HepG2 (cell line): ENCODE measurements around the gene UTP15. TPM values are rescaled to one million over a fixed set of nuclear protein-coding genes. Genes with fewer than 3 reads are reported as not detected.

Experiments used
- CENPT ChIP-seq: sonication (generic); formaldehyde crosslinking; IDR thresholded peaks from 2 replicates; pipeline ENCODE4 v1.8.0; 2022; ENCODE audit warnings: low read depth, mild to moderate bottlenecking, moderate library complexity, missing genetic modification reagents
- ELF3 ChIP-seq: IDR thresholded peaks from 2 replicates; pipeline ENCODE4 v1.6.1; 2016; ENCODE audit warnings: missing genetic modification reagents, missing compliant biosample characterization
- GTF2F1 ChIP-seq: fragments of 150-350 bp; IDR thresholded peaks from 2 replicates; pipeline ENCODE4 v1.6.1; 2014; ENCODE audit warnings: low read length
- KLF12 ChIP-seq: sonication (generic); formaldehyde crosslinking; IDR thresholded peaks from 2 replicates; pipeline ENCODE4 v1.4.0; 2020; ENCODE audit warnings: missing genetic modification reagents, borderline replicate concordance
- NPAS2 ChIP-seq: sonication (generic); formaldehyde crosslinking; IDR thresholded peaks from 2 replicates; pipeline ENCODE4 v1.8.0; 2022; ENCODE audit warnings: mild to moderate bottlenecking, missing genetic modification reagents, borderline replicate concordance
- TFDP1 ChIP-seq: IDR thresholded peaks from 2 replicates; pipeline ENCODE4 v1.6.1; 2016; ENCODE audit warnings: missing compliant biosample characterization, missing genetic modification reagents, borderline replicate concordance
- ZGPAT ChIP-seq: IDR thresholded peaks from 2 replicates; pipeline ENCODE4 v1.6.1; 2016; ENCODE audit warnings: mild to moderate bottlenecking
- ZNF101 ChIP-seq: sonication (generic); formaldehyde crosslinking; IDR thresholded peaks from 2 replicates; pipeline ENCODE4 v1.4.0; 2020; ENCODE audit warnings: mild to moderate bottlenecking, low read depth, missing genetic modification reagents, borderline replicate concordance
- ZNF280B ChIP-seq: sonication (generic); formaldehyde crosslinking; IDR thresholded peaks from 2 replicates; pipeline ENCODE4 v1.5.0; 2020; ENCODE audit warnings: missing genetic modification reagents, mild to moderate bottlenecking, borderline replicate concordance
- ZNF335 ChIP-seq: sonication (generic); formaldehyde crosslinking; IDR thresholded peaks from 2 replicates; pipeline ENCODE4 v1.4.0; 2020; ENCODE audit warnings: missing genetic modification reagents
- ZNF350 ChIP-seq: sonication (generic); formaldehyde crosslinking; IDR thresholded peaks from 2 replicates; pipeline ENCODE4 v1.4.0; 2020; ENCODE audit warnings: mild to moderate bottlenecking, low read depth, missing genetic modification reagents, borderline replicate concordance
- ZNF460 ChIP-seq: sonication (generic); formaldehyde crosslinking; IDR thresholded peaks from 2 replicates; pipeline ENCODE4 v1.5.1; 2020; ENCODE audit warnings: missing genetic modification reagents, mild to moderate bottlenecking, borderline replicate concordance
- ZNF552 ChIP-seq: sonication (generic); formaldehyde crosslinking; IDR thresholded peaks from 2 replicates; pipeline ENCODE4 v1.9.0; 2022; ENCODE audit warnings: missing genetic modification reagents, mild to moderate bottlenecking, borderline replicate concordance
- ZXDC ChIP-seq: sonication (generic); formaldehyde crosslinking; IDR thresholded peaks from 2 replicates; pipeline ENCODE4 v1.5.0; 2020; ENCODE audit warnings: mild to moderate bottlenecking, missing genetic modification reagents
- polyA plus RNA-seq, 8 experiments: library from polyadenylated mRNA; depleted of rRNA in 3 of 8; stranded (reverse) in 7 of 8; unstranded in 1 of 8; fragments of >200 nt; fragmentation: Illumina TruSeq in 4 of 8; extraction: Trizol in 4 of 8; gene quantifications; 2 replicates each; pipeline versions ENCODE4 v1.2.1 to v1.2.3, GENCODE V29; 2011 to 2016; ENCODE audit warnings: low read depth in 4 of 8, missing spikeins in 1 of 8, mixed read lengths in 1 of 8; ENCODE audit not compliant: insufficient read depth in 1 of 8
- total RNA-seq, 5 experiments: library from RNA; depleted of rRNA; stranded (reverse); fragments of >200 nt; fragmentation: Illumina TruSeq; extraction: Trizol; gene quantifications; 2 replicates each; pipeline ENCODE4 v1.2.3, GENCODE V29; 2016; ENCODE audit warnings: low read depth in 1 of 5
- TF ChIP-seq, protein P1 (sequence below): sonication (generic); formaldehyde crosslinking; IDR thresholded peaks from 2 replicates; pipeline ENCODE4 v1.4.0; 2020; ENCODE audit warnings: missing genetic modification reagents
- TF ChIP-seq, protein P2 (sequence below): fragments of 450-650 bp; IDR thresholded peaks from 2 replicates; pipeline ENCODE4 v1.6.1; 2017; ENCODE audit warnings: mild to moderate bottlenecking

The UTP15 gene
- total and polyA plus RNA-seq, 2 of the 13 experiments (the other 11 are each of a cell fraction or from before 2014, with no cell fraction given) = 7.3 to 35.8 TPM

GRCh38 chr5:73544429-73545402, 20.8 kb upstream of the UTP15 start (continued):
- TF ChIP-seq ZGPAT (peak; percentile 98), ZNF552 (0 out of 2 replicates have a peak, but pooled peaks have one; percentile 50), CENPT (CRISPR knock-in tag) (no peak), ZNF280B (CRISPR knock-in tag) (no peak), ZNF101 (CRISPR knock-in tag) (0 out of 2 replicates have a peak, but pooled peaks have one; percentile 44), ZNF460 (CRISPR knock-in tag) (no peak), ZNF350 (CRISPR knock-in tag) (peak; percentile 81), NPAS2 (CRISPR knock-in tag) (no peak), KLF12 (CRISPR knock-in tag) (no peak), ZXDC (no peak), ZNF335 (CRISPR knock-in tag) (no peak), ELF3 (CRISPR knock-in tag) (peak; percentile 92), TFDP1 (CRISPR knock-in tag) (no peak), GTF2F1 (peak; percentile 82; the same call in 1 of the 2 replicates)
- TF ChIP-seq, protein P1, sequence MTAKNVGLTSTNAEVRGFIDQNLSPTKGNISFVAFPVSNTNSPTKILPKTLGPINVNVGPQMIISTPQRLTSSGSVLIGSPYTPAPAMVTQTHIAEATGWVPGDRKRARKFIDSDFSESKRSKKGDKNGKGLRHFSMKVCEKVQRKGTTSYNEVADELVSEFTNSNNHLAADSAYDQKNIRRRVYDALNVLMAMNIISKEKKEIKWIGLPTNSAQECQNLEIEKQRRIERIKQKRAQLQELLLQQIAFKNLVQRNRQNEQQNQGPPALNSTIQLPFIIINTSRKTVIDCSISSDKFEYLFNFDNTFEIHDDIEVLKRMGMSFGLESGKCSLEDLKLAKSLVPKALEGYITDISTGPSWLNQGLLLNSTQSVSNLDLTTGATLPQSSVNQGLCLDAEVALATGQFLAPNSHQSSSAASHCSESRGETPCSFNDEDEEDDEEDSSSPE (CRISPR knock-in tag) = no peak; the same call in 1 of the 2 replicates
- TF ChIP-seq, protein P2, sequence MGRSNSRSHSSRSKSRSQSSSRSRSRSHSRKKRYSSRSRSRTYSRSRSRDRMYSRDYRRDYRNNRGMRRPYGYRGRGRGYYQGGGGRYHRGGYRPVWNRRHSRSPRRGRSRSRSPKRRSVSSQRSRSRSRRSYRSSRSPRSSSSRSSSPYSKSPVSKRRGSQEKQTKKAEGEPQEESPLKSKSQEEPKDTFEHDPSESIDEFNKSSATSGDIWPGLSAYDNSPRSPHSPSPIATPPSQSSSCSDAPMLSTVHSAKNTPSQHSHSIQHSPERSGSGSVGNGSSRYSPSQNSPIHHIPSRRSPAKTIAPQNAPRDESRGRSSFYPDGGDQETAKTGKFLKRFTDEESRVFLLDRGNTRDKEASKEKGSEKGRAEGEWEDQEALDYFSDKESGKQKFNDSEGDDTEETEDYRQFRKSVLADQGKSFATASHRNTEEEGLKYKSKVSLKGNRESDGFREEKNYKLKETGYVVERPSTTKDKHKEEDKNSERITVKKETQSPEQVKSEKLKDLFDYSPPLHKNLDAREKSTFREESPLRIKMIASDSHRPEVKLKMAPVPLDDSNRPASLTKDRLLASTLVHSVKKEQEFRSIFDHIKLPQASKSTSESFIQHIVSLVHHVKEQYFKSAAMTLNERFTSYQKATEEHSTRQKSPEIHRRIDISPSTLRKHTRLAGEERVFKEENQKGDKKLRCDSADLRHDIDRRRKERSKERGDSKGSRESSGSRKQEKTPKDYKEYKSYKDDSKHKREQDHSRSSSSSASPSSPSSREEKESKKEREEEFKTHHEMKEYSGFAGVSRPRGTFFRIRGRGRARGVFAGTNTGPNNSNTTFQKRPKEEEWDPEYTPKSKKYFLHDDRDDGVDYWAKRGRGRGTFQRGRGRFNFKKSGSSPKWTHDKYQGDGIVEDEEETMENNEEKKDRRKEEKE = no peak
